HEK293 (cell line): Measurements from ENCODE around the gene CASP14.

ENCODE experiments used
- CTCF ChIP-seq: fragments of 450-650 bp; formaldehyde crosslinking; IDR thresholded peaks from 2 replicates; pipeline ENCODE4 v1.5.1; 2016; ENCODE audit warnings: missing biosample characterization, missing genetic modification characterization
- PRDM2 ChIP-seq: fragments of 450-650 bp; formaldehyde crosslinking; IDR thresholded peaks from 2 replicates; pipeline ENCODE4 v1.5.1; 2016; ENCODE audit warnings: missing biosample characterization, missing genetic modification characterization, borderline replicate concordance
- REPIN1 ChIP-seq: fragments of 450-650 bp; formaldehyde crosslinking; IDR thresholded peaks from 2 replicates; pipeline ENCODE4 v1.5.1; 2017; ENCODE audit warnings: missing biosample characterization, missing genetic modification characterization, low read depth
- ZBTB20 ChIP-seq: fragments of 450-650 bp; formaldehyde crosslinking; IDR thresholded peaks from 2 replicates; pipeline ENCODE4 v1.5.1; 2016; ENCODE audit warnings: missing biosample characterization, missing genetic modification characterization
- ZNF560 ChIP-seq: fragments of 450-650 bp; formaldehyde crosslinking; IDR thresholded peaks from 2 replicates; pipeline ENCODE4 v1.5.1; 2017; ENCODE audit warnings: missing biosample characterization, missing genetic modification characterization, borderline replicate concordance
- ZNF561 ChIP-seq: fragments of 450-650 bp; IDR thresholded peaks from 2 replicates; pipeline ENCODE4 v1.5.1; 2018; ENCODE audit warnings: missing biosample characterization, missing genetic modification characterization, borderline replicate concordance

GRCh38 chr19:15037586-15037985, 11.7 kb upstream of the CASP14 start:
- no peak for TF ChIP-seq ZBTB20
- no peak for TF ChIP-seq CTCF
- TF ChIP-seq ZNF560: no peak
- TF ChIP-seq REPIN1 (tag by site-specific recombination): no peak
- no peak for TF ChIP-seq ZNF561 (tag by site-specific recombination)
- TF ChIP-seq PRDM2 (tag by site-specific recombination): no peak
